ENCODE measurements around the gene COLEC12. TPM values are rescaled to one million over a fixed set of nuclear protein-coding genes. Genes with fewer than 3 reads are reported as not detected.
A peak's percentile ranks its signal among the peaks of the same experiment; 100 is the strongest.

The COLEC12 gene
- polyA plus RNA-seq (ENCODE audit: low read depth in 6 of 6): not detected

- peaks cover 0 to 18% (median 16%) of the 10 kb centered on the region in 3 donors for H3K4me1 Mint-ChIP-seq
- H3K4me3 Mint-ChIP-seq: peak within 1 kb of the TSS in 7 of 8 donors; percentile 43 to 89 (median 75)
- H3K9me3 Mint-ChIP-seq: peaks cover 0 to 4% (median 0%) of the 10 kb centered on the region in 7 donors
- ATAC-seq (ENCODE audit: low read depth in 2 of 2) (no peak), DNase-seq (no peak)
- H3K36me3 Mint-ChIP-seq: no peaks in the 10 kb centered on the region
- peaks cover 41 to 77% (median 42%) of the 10 kb centered on the region in 3 donors for H3K27me3 Mint-ChIP-seq
- no peak within 1 kb of the TSS for H3K27ac Mint-ChIP-seq
Measured at GRCh38 chr18:500632-501405, at the start of gene COLEC12. TSS of gene COLEC12 (minus strand) at chr18:500701. CDS start at chr18:500514, 187 bp downstream.

- H3K9me3 Mint-ChIP-seq: peaks cover 0 to 11% (median 0%) of the 10 kb centered on the region in 7 donors
- DNase-seq (no peak), ATAC-seq (ENCODE audit: low read depth in 2 of 2) (no peak)
- H3K4me3 Mint-ChIP-seq: peak overlapping the region in 1 of 8 donors; percentile 64
- H3K36me3 Mint-ChIP-seq: no peaks in the 10 kb centered on the region
- no peak overlapping the region for H3K27ac Mint-ChIP-seq
- H3K27me3 Mint-ChIP-seq: peaks cover 0 to 4% (median 0%) of the 10 kb centered on the region in 3 donors
- H3K4me1 Mint-ChIP-seq: no peaks in the 10 kb centered on the region
Measured at GRCh38 chr18:549967-550366, 49.5 kb upstream of the COLEC12 start.

- Mint-ChIP-seq H3K9me3 (peaks cover 0 to 7% (median 0%) of the 10 kb centered on the region in 7 donors), H3K36me3 (no peaks in the 10 kb centered on the region), H3K4me3 (peak overlapping the region in 1 of 8 donors; percentile 1), H3K4me1 (no peaks in the 10 kb centered on the region), H3K27me3 (no peaks in the 10 kb centered on the region), H3K27ac (no peak overlapping the region)
- DNase-seq: no peak
- ATAC-seq (ENCODE audit: low read depth in 2 of 2): no peak
Measured at GRCh38 chr18:543447-544078, 43.1 kb upstream of the COLEC12 start.

DNA sequence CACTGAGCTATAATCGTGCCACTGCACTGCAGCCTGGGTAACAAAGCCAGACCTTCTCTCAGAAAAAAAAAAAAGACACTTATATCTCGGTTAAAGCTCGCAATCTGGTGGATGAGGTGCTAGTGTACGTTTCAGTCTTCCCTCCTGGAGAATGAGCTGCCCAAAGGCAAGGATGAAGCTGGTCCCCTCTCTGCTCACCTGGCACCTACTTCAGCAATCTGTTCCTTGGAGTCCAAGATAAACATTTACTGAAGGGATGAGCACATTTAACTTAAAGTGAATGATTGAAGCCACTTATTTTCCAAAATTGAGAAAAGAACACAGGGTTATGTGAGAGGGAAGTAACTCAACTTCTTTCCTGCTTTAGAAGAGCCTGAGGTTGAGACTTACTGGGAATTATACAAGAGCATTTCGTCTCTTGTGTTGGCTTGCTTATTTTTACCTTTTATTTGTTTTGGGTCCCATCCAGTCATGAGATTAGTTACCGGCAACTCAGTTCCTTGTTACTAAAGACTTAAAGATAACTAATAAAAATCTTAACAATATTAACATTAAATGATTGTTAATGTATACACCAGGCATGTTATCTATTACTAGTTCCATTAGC is 33.6 kb upstream of the COLEC12 start:
- DNase-seq: no peak
- H3K4me3 Mint-ChIP-seq: no peak overlapping the region
- peaks cover 0 to 4% (median 2%) of the 10 kb centered on the region in 7 donors for H3K9me3 Mint-ChIP-seq
- H3K27ac Mint-ChIP-seq: no peak overlapping the region
- no peaks in the 10 kb centered on the region for H3K36me3 Mint-ChIP-seq
- peaks cover 5 to 7% (median 6%) of the 10 kb centered on the region in 3 donors for H3K27me3 Mint-ChIP-seq
- ATAC-seq (ENCODE audit: low read depth in 2 of 2): no peak
- H3K4me1 Mint-ChIP-seq: no peaks in the 10 kb centered on the region

DNA sequence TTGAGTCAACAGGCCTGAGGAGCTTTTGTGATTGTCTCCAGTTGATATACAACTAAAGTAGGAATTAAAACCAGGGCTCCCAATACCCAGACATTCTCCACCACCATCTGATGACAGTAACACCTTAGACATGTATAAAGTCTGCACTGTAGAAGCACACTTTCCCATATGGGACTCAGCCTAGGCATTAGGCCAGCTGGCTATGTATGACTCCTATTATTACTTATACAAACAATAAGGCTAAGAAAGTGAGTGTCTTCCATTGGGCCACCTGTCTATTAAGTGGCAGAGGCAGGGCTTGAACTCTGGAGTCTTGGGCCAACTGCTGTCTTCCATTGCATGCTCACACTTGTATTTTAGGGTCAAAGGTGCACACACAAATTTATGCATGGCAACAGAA is 32.1 kb upstream of the COLEC12 start:
- peaks cover 6 to 12% (median 7%) of the 10 kb centered on the region in 3 donors for H3K27me3 Mint-ChIP-seq
- ATAC-seq (ENCODE audit: low read depth in 2 of 2) (no peak), DNase-seq (no peak)
- H3K4me3 Mint-ChIP-seq: no peak overlapping the region
- H3K9me3 Mint-ChIP-seq: peaks cover 0 to 4% (median 2%) of the 10 kb centered on the region in 7 donors
- H3K36me3 Mint-ChIP-seq: no peaks in the 10 kb centered on the region
- no peak overlapping the region for H3K27ac Mint-ChIP-seq
- H3K4me1 Mint-ChIP-seq: no peaks in the 10 kb centered on the region

DNA sequence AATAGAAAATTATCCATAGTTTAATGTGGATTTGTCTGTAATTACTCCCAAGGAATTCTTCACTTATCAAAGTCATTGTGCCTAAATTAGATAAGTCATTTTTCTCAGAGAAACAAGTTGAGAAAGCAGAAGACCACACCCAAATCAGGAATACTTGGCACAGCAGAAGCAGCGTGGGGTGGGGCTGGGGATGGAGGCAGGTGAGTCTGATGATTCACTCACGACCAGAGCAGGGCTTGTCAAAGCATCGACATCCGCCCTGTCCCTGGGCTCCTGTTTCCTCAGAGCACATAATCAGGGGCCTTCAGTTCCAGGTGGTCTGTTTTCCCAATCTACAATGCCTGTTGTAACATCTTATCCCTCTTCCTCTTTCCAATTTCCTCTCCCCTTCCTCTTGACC is 31.5 kb upstream of the COLEC12 start:
- H3K4me1 Mint-ChIP-seq: no peaks in the 10 kb centered on the region
- ATAC-seq (ENCODE audit: low read depth in 2 of 2) (no peak), DNase-seq (no peak)
- no peaks in the 10 kb centered on the region for H3K36me3 Mint-ChIP-seq
- no peak overlapping the region for H3K27ac Mint-ChIP-seq
- peaks cover 0 to 4% (median 2%) of the 10 kb centered on the region in 7 donors for H3K9me3 Mint-ChIP-seq
- H3K4me3 Mint-ChIP-seq: no peak overlapping the region
- H3K27me3 Mint-ChIP-seq: peaks cover 6 to 13% (median 7%) of the 10 kb centered on the region in 3 donors

- H3K27ac Mint-ChIP-seq: no peak overlapping the region
- no peak for DNase-seq
- peaks cover 6 to 13% (median 7%) of the 10 kb centered on the region in 3 donors for H3K27me3 Mint-ChIP-seq
- ATAC-seq (ENCODE audit: low read depth in 2 of 2): no peak
- H3K9me3 Mint-ChIP-seq: peaks cover 0 to 4% (median 0%) of the 10 kb centered on the region in 7 donors
- H3K4me3 Mint-ChIP-seq: no peak overlapping the region
- no peaks in the 10 kb centered on the region for H3K36me3 Mint-ChIP-seq
- H3K4me1 Mint-ChIP-seq: no peaks in the 10 kb centered on the region
Measured at GRCh38 chr18:527146-527545, 26.6 kb upstream of the COLEC12 start.

DNA sequence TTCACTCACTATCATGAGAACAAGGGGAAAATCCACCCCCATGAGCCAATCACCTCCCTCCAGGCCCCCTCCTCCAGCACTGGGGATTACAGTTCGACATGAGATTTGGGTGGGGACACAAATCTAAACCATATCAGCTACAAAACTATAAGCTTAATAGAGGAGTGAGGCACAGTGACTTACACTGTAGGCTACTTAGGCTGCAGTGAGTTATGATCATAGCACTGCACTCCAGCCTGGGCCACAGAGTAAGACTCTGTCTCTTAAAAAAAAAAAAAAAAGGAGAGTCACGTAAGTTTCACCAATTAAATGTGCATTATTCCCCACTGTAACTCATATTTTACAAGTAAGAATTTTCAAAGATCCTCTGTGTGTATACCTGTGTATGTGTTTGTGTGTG is 26.2 kb upstream of the COLEC12 start:
- no peak overlapping the region for H3K4me3 Mint-ChIP-seq
- DNase-seq (no peak), ATAC-seq (ENCODE audit: low read depth in 2 of 2) (no peak)
- no peaks in the 10 kb centered on the region for H3K4me1 Mint-ChIP-seq
- H3K9me3 Mint-ChIP-seq: peaks cover 0 to 4% (median 0%) of the 10 kb centered on the region in 7 donors
- no peaks in the 10 kb centered on the region for H3K36me3 Mint-ChIP-seq
- H3K27me3 Mint-ChIP-seq: peaks cover 6 to 13% (median 7%) of the 10 kb centered on the region in 3 donors
- H3K27ac Mint-ChIP-seq: no peak overlapping the region

DNA sequence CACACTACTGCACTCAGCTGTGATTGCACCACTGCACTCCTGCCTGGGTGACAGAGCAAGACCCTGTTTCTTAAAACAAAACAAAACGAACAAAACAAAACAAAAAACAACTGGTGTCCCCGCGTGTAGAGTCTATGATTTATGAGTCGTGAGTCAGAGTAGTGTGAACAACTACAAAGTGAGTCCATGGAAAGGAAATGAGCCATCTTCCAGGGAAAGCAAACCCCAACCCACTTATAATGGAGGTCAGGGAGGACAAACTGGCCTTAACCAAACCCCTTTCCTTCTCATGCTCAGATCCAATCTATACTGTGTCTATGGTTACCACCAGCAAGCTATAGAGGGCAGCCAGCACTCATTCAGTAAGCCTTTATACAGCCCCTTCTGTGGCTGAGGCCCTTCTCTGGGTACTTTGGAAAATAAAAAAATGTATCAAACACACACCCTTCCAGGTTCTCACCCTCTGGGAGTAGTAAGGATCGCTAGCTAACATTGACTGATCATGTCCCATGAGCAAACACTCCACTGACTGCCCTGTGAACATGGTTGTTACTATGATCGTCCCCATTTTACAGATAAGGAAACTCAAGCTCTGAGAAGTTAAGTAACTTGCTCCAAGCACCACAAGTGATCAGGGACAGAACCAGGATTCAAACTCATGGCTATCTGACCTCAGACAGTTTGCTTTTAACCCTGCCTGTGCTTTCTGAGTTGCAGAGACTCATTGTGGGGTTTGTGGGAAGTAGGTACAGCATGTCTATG is 24.7 kb upstream of the COLEC12 start:
- Mint-ChIP-seq H3K27me3 (peaks cover 2 to 9% (median 2%) of the 10 kb centered on the region in 3 donors), H3K27ac (no peak overlapping the region), H3K36me3 (no peaks in the 10 kb centered on the region), H3K9me3 (peaks cover 0 to under 1% (median 0%) of the 10 kb centered on the region in 7 donors), H3K4me1 (no peaks in the 10 kb centered on the region), H3K4me3 (no peak overlapping the region)
- ATAC-seq (ENCODE audit: low read depth in 2 of 2) (no peak), DNase-seq (no peak)

GRCh38 chr18:524466-524865 is 24.0 kb upstream of the COLEC12 start:
- DNase-seq: no peak
- no peak for ATAC-seq (ENCODE audit: low read depth in 2 of 2)
- H3K4me1 Mint-ChIP-seq: no peaks in the 10 kb centered on the region
- H3K27ac Mint-ChIP-seq: no peak overlapping the region
- H3K9me3 Mint-ChIP-seq: no peaks in the 10 kb centered on the region
- H3K36me3 Mint-ChIP-seq: no peaks in the 10 kb centered on the region
- no peak overlapping the region for H3K4me3 Mint-ChIP-seq
- H3K27me3 Mint-ChIP-seq: peaks cover 0 to 8% (median 0%) of the 10 kb centered on the region in 3 donors

- H3K36me3 Mint-ChIP-seq: no peaks in the 10 kb centered on the region
- no peaks in the 10 kb centered on the region for H3K9me3 Mint-ChIP-seq
- ATAC-seq (ENCODE audit: low read depth in 2 of 2) (no peak), DNase-seq (no peak)
- peaks cover 0 to 8% (median 5%) of the 10 kb centered on the region in 3 donors for H3K27me3 Mint-ChIP-seq
- no peaks in the 10 kb centered on the region for H3K4me1 Mint-ChIP-seq
- H3K4me3 Mint-ChIP-seq: no peak overlapping the region
- no peak overlapping the region for H3K27ac Mint-ChIP-seq
Measured at GRCh38 chr18:523561-523960, 23.1 kb upstream of the COLEC12 start.

DNA sequence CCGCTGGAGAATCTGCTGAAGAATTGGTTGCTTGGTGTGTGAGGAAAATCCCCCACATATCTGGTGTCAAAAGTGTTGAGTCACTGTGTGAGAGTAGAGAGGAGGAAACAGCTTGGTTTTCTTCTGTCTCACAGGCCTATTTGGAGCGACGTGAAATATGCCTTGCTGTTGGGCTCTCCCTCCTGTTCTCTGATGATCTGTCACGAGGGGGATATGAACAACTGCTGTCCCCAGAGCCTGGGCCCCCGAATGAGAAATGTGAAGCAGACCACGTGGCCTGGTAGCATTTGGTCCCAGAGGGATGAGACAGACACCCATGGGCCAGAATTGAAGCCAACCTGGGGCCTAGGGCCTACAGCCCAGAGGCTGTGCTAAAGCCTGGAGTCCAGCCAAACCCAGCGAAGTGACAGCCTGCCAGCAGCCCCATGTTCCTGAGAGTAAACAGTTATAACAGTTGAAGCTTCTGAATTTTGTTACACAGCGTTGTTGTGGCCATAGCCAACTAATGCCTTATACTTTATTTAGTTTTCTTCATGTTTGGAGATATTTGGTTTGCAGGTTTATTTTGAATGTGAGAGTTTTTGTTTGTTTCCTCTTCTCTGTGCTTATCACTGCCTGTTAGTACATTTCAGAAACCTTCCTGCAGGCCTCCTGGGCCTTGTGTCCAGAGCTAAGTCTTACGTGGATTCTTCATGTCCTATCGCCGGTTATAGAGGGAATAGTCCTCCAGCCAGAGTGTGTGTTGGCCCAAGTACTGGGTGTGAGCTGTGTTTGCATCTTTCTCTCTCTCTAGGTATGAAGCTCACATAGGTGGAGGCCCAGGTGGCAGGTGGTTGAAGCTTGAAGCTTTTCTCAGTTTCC is 18.7 kb upstream of the COLEC12 start:
- H3K4me1 Mint-ChIP-seq: peaks cover 0 to 4% (median 0%) of the 10 kb centered on the region in 3 donors
- H3K36me3 Mint-ChIP-seq: peaks cover 0 to 12% of the 10 kb centered on the region in 2 donors
- DNase-seq: no peak
- H3K27ac Mint-ChIP-seq: no peak overlapping the region
- peaks cover 0 to 7% (median 5%) of the 10 kb centered on the region in 3 donors for H3K27me3 Mint-ChIP-seq
- ATAC-seq (ENCODE audit: low read depth in 2 of 2): no peak
- H3K4me3 Mint-ChIP-seq: no peak overlapping the region
- peaks cover under 1 to 9% (median 4%) of the 10 kb centered on the region in 7 donors for H3K9me3 Mint-ChIP-seq

All from naive B cell (primary cell).